ENCODE data around the gene OR5H14.

The OR5H14 gene

GRCh38 chr3:98199020-98199419 lies 51.7 kb downstream of the OR5H14 start:
- no peak for DNase-seq (ENCODE audit: low read depth)

Data from EH (cell line).